GM19351 (cell line): ENCODE results near the gene ZNF496.
"Not testable (repeated sequence)": the region's sequence is repeated elsewhere in the genome, so short reads cannot be mapped to it uniquely, and the experiment has no call there.

Source experiments
- ATAC-seq: cut with Tn5 transposase; IDR thresholded peaks from one replicate; pipeline ENCODE4 v1.9.1; 2021; ENCODE audit warnings: mild to moderate bottlenecking, moderate library complexity; ENCODE audit not compliant: unreplicated experiment

The ZNF496 gene

GRCh38 chr1:247331525-247332214, at the start of gene ZNF496:
Gene ZNF496, minus strand, starts transcription at chr1:247331867. Its CDS starts 2,289 bp downstream, at chr1:247329578.
- ATAC-seq, result peak; percentile 48

DNA sequence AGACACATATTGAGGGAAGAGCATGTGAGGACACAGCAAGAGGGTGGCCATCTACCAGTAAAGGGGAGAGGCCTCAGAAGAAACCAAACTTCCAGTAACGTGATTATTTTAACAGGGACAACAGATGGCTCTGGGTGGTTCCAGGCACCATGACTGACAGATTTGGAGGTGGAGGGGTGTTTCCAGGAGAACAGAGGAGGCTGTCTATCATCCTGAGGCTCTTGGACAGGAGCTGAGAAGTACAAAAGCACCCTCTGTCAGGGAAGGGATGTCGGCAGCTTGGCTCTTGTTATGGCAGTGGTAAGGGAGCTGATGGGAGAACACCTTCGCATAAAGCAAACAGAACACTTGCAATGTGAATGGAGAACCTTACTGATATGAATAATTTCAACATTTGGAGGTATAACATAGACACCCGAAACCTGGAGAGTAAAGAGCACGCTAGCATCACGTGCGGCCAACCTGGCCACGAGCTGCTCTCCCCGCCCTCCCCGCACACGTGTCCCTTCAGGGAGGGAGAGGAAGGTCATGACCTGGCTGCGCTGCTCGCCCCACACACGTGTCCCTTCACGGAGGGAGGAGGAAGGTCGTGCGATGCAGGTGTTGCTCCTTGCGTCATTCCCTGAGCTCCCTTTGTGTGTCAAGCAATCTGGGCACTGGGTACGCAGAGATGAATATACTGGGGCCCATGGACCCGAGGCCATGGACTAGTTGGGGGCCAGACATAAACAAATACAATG, 46.8 kb upstream of the ZNF496 start:
- no peak for ATAC-seq

GRCh38 chr1:247377656-247378055, 46.0 kb upstream of the ZNF496 start:
- not testable (repeated sequence) for ATAC-seq

DNA sequence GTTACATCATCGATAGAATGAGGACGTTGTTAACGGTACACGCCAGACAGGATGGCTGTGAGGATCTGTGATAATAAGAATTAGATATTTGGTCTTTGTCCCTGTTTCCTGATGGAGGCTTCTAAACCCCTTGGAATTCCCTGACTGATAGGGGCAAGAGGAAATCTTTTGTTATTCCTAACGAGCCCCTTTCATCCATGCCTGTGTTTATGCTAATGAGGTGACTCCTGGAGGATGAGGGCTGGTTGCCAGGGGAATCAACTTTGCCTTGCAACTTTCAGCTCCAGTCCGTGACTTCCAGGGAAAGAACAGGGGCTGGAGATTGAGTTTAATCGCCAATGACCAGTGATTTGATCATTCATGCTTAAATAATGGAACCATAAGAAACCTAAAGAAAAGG, 45.0 kb upstream of the ZNF496 start:
- no peak for ATAC-seq

GRCh38 chr1:247375747-247376146, 44.1 kb upstream of the ZNF496 start:
- no peak for ATAC-seq

GRCh38 chr1:247374651-247375334, 43.1 kb upstream of the ZNF496 start:
- ATAC-seq, result not testable (repeated sequence)

DNA sequence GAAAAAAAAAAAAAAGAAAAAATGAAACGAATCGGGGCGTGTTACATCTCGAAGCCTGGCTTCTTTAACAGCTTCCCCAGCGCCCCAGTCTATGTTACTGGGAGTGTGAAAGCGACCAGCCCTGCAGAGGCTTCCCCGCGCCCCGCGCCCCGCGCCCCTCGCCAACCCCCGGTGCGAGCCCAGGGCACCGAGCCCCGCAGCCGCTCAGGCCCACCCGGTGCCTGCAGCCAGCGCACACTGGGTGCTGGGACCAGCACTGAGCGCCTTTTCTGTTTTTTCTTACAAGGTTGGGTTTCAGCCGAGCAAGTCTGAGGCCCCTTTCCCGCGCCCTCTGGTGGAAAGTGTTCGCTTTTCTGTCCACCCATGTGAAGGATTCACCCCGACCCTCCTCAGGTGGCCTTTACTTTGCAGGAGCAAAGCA, 42.1 kb upstream of the ZNF496 start:
- ATAC-seq, result no peak

GRCh38 chr1:247371801-247372259, 40.2 kb upstream of the ZNF496 start:
- ATAC-seq, result no peak

- no peak for ATAC-seq
Observed at GRCh38 chr1:247370786-247371732, 39.4 kb upstream of the ZNF496 start.

DNA sequence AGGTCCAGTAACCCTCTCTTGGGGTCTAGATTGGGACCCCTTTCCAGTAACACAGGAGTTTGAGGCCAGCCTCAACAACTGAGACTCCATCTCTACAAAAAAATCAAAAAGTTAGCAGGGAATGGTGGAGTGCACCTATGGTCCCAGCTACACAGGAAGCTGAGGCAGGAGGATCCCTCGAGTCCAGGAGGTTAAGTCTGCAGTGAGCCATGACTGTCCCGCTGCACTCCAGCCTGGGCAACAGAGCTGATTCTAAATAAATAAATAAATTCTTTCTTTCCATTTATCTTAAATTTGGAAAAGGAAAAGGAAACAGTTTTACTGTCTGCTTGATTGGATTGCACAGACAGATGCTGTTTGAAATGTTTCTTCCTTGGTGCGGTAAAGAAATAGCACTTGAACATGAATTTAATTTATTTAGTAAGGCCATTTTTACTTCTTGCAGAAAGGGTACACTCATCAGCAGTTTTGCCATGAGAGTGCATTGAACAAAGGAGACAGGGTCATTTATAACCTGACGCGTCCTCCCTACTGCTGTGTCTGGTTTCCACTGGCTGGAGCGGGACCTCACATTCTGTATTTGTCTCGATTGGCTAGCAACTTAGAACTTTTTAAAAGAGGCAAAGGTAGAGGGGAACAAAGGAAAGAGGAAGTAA, 37.0 kb upstream of the ZNF496 start:
- ATAC-seq, result no peak

DNA sequence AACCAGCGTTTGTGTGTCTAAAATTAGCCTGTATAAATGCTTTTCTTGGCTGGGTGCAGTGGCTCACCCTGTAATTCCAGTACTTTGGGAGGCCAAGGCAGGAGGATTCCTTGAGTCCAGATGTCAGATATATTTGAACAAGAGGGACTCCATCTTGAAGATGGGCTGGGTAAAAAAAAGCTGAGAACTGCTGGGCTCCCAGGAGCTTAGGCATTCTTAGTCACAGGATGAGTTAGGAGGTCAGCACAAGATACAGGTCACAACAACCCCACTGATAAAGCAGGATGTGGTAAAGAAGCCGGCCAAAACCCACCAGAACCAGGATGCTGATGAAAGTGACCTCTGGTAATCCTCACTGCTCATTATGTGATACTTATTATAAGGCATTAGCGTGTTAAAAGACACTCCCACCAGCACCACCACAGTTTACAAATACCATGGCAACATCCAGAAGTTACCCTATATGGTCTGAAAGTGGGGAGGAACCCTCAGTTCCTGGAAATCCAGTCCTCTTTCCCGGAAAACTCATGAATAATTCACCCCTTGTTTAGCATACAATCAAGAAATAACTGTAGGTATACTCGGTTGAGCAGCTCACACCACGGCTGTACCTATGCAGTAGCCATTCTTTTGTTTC, 36.2 kb upstream of the ZNF496 start:
- peak; percentile 49 for ATAC-seq

GRCh38 chr1:247366926-247367645, 35.4 kb upstream of the ZNF496 start:
- no peak for ATAC-seq

DNA sequence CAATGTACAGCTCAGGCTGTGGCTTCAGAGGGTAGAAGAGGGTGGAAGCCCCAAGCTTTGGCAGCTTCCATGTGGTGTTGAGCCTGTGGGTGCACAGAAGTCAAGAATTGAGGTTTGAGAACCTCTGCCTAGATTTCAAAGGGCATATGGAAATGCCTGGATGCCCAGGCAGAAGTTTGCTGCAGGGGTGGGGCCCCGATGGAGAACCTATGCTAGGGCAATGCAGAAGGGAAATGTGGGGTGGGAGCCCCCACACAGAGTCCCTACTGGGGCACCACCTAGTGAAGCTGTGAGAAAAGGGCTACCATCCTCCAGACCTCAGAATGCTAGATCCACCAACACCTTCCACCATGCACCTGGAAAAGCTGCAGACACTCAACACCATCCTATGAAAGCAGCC, 34.7 kb upstream of the ZNF496 start:
- not testable (repeated sequence) for ATAC-seq

- ATAC-seq, result no peak
Observed at GRCh38 chr1:247365023-247365422, 33.4 kb upstream of the ZNF496 start.

DNA sequence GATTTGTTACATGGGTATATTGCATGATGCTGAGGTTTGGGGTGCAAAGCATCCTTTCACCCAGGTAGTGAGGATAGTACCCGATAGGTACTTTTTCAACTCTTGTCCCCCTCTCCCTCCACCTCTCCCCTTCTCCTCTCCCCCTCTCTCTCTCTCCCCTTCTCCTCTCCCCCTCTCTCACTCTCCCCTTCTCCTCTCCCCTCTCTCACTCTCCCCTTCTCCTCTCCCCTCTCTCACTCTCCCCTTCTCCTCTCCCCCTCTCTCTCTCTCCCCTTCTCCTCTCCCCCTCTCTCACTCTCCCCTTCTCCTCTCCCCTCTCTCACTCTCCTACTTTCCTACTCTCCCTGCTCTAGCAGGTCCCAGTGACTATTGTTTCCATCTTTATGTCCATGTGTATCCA, 31.3 kb upstream of the ZNF496 start:
- ATAC-seq, result not testable (repeated sequence)

DNA sequence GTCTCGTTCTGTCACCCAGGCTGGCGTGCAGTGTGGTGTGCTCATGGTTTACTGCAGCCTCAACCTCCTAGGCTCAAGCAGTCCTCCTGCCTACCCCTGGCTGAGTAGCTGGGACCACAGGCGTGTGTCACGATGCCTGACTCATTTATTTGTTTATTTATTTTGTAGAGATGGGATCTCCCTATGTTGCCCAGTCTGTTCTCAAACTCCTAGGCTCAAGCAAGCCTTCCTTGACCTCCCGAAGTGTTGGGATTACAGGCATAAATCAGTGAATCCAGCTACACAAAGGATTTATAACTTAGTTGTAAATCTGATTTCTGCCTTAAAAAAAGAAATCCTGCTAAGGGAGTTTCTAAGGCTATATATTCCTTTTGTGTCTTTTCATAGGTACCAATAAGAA, 30.5 kb upstream of the ZNF496 start:
- no peak for ATAC-seq

- ATAC-seq, result peak; percentile 31
Observed at GRCh38 chr1:247360991-247361731, 29.5 kb upstream of the ZNF496 start.
